ENCODE results near the gene PIGP. TPM values are rescaled to one million over a fixed set of nuclear protein-coding genes. Genes with fewer than 3 reads are reported as not detected.
A peak's percentile ranks its signal among the peaks of the same experiment; 100 is the strongest.

Gene PIGP
- total and polyA plus RNA-seq, 2 of the 8 experiments (the other 6 are each of a cell fraction or from before 2014, with no cell fraction given), result 11.3 to 18.0 TPM

DNA sequence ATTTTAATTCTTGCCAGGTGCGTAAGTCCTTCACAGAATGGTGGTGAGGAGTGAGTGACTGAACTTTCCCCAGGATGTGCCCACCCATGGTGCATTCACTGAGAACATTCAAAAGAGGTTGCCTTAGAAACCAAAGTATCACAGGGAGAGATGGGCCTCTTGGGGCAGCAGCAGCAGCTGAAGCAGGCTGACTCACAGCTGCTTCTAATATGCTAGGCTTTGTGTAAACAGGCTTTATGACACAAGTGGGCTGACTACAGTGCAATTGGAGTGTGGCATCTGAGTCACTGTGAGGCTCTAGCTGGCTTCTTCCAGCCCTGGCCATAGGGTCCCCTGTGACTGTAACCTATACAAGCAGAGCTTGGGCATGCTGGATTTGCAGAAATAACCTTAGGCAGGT, 12.6 kb downstream of the PIGP start (continued):
- TF ChIP-seq, protein P1, sequence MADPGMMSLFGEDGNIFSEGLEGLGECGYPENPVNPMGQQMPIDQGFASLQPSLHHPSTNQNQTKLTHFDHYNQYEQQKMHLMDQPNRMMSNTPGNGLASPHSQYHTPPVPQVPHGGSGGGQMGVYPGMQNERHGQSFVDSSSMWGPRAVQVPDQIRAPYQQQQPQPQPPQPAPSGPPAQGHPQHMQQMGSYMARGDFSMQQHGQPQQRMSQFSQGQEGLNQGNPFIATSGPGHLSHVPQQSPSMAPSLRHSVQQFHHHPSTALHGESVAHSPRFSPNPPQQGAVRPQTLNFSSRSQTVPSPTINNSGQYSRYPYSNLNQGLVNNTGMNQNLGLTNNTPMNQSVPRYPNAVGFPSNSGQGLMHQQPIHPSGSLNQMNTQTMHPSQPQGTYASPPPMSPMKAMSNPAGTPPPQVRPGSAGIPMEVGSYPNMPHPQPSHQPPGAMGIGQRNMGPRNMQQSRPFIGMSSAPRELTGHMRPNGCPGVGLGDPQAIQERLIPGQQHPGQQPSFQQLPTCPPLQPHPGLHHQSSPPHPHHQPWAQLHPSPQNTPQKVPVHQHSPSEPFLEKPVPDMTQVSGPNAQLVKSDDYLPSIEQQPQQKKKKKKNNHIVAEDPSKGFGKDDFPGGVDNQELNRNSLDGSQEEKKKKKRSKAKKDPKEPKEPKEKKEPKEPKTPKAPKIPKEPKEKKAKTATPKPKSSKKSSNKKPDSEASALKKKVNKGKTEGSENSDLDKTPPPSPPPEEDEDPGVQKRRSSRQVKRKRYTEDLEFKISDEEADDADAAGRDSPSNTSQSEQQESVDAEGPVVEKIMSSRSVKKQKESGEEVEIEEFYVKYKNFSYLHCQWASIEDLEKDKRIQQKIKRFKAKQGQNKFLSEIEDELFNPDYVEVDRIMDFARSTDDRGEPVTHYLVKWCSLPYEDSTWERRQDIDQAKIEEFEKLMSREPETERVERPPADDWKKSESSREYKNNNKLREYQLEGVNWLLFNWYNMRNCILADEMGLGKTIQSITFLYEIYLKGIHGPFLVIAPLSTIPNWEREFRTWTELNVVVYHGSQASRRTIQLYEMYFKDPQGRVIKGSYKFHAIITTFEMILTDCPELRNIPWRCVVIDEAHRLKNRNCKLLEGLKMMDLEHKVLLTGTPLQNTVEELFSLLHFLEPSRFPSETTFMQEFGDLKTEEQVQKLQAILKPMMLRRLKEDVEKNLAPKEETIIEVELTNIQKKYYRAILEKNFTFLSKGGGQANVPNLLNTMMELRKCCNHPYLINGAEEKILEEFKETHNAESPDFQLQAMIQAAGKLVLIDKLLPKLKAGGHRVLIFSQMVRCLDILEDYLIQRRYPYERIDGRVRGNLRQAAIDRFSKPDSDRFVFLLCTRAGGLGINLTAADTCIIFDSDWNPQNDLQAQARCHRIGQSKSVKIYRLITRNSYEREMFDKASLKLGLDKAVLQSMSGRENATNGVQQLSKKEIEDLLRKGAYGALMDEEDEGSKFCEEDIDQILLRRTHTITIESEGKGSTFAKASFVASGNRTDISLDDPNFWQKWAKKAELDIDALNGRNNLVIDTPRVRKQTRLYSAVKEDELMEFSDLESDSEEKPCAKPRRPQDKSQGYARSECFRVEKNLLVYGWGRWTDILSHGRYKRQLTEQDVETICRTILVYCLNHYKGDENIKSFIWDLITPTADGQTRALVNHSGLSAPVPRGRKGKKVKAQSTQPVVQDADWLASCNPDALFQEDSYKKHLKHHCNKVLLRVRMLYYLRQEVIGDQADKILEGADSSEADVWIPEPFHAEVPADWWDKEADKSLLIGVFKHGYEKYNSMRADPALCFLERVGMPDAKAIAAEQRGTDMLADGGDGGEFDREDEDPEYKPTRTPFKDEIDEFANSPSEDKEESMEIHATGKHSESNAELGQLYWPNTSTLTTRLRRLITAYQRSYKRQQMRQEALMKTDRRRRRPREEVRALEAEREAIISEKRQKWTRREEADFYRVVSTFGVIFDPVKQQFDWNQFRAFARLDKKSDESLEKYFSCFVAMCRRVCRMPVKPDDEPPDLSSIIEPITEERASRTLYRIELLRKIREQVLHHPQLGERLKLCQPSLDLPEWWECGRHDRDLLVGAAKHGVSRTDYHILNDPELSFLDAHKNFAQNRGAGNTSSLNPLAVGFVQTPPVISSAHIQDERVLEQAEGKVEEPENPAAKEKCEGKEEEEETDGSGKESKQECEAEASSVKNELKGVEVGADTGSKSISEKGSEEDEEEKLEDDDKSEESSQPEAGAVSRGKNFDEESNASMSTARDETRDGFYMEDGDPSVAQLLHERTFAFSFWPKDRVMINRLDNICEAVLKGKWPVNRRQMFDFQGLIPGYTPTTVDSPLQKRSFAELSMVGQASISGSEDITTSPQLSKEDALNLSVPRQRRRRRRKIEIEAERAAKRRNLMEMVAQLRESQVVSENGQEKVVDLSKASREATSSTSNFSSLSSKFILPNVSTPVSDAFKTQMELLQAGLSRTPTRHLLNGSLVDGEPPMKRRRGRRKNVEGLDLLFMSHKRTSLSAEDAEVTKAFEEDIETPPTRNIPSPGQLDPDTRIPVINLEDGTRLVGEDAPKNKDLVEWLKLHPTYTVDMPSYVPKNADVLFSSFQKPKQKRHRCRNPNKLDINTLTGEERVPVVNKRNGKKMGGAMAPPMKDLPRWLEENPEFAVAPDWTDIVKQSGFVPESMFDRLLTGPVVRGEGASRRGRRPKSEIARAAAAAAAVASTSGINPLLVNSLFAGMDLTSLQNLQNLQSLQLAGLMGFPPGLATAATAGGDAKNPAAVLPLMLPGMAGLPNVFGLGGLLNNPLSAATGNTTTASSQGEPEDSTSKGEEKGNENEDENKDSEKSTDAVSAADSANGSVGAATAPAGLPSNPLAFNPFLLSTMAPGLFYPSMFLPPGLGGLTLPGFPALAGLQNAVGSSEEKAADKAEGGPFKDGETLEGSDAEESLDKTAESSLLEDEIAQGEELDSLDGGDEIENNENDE (IDR thresholded peaks at IDR 0.05; ENCODE audit: insufficient replicate concordance, low read length), result no peak
- no peak for TF ChIP-seq CHD1 (IDR thresholded peaks at IDR 0.05; ENCODE audit: low read depth, low read length)
- no peak for TF ChIP-seq JUN (IDR thresholded peaks at IDR 0.05; ENCODE audit: low read depth, low read length)
- TF ChIP-seq BRCA1 (IDR thresholded peaks at IDR 0.05; ENCODE audit: low read depth, low read length), result no peak
- no peak for TF ChIP-seq TBP (IDR thresholded peaks at IDR 0.05; ENCODE audit: low read depth, low read length)
- TF ChIP-seq, protein P2, sequence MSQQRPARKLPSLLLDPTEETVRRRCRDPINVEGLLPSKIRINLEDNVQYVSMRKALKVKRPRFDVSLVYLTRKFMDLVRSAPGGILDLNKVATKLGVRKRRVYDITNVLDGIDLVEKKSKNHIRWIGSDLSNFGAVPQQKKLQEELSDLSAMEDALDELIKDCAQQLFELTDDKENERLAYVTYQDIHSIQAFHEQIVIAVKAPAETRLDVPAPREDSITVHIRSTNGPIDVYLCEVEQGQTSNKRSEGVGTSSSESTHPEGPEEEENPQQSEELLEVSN (IDR thresholded peaks at IDR 0.05), result no peak
- TF ChIP-seq ZNF274 (IDR thresholded peaks at IDR 0.05; ENCODE audit: borderline replicate concordance, extremely low read depth, low read length), result no peak
- TF ChIP-seq JUND (IDR thresholded peaks at IDR 0.05; ENCODE audit: low read length), result peak; percentile 55; the same call in 1 of the 2 replicates
- no peak for TF ChIP-seq CEBPB (IDR thresholded peaks at IDR 0.05; ENCODE audit: low read depth, low read length)
- no peak for TF ChIP-seq MAFK (IDR thresholded peaks at IDR 0.05; ENCODE audit: low read depth, low read length)
- no peak for TF ChIP-seq HDAC6 (IDR thresholded peaks at IDR 0.05; ENCODE audit: low read depth, low read length)
- TF ChIP-seq RFX5 (IDR thresholded peaks at IDR 0.05; ENCODE audit: borderline replicate concordance, low read depth, low read length), result no peak
- TF ChIP-seq BACH1 (IDR thresholded peaks at IDR 0.05; ENCODE audit: low read length), result no peak

Measured in H1 (cell line).